MM.1S (cell line): Measurements from ENCODE around the gene APBB2.

Experiments used
- DNase-seq: peaks from one replicate; pipeline ENCODE4 v3.0.0-alpha.2; 2015
- H2AFZ ChIP-seq: fragments of 300-600 bp; sonication (generic); 2 replicates; pipeline ENCODE4 v1.6.0; 2016; ENCODE audit warnings: antibody characterized with exemption, low read length
- H3F3A ChIP-seq: fragments of 300-600 bp; sonication (generic); 2 replicates; pipeline ENCODE4 v1.6.1; 2016; ENCODE audit warnings: mild to moderate bottlenecking, antibody characterized with exemption, low read length, moderate library complexity, mixed read lengths; ENCODE audit not compliant: insufficient read depth
- H3K27ac ChIP-seq: fragments of 300-600 bp; sonication (generic); 2 replicates; pipeline ENCODE4 v1.5.1; 2016; ENCODE audit warnings: mild to moderate bottlenecking, low read length
- H3K27me3 ChIP-seq: fragments of 300-600 bp; sonication (generic); replicated peaks from 2 replicates; pipeline ENCODE4 v1.6.0; 2016; ENCODE audit warnings: low read length; ENCODE audit not compliant: insufficient read depth
- H3K36me3 ChIP-seq: fragments of 300-600 bp; sonication (generic); replicated peaks from 2 replicates; pipeline ENCODE4 v1.6.1; 2016; ENCODE audit warnings: mild to moderate bottlenecking, low read length, mixed read lengths; ENCODE audit not compliant: insufficient read depth
- H3K4me1 ChIP-seq: fragments of 300-600 bp; sonication (generic); 2 replicates; pipeline ENCODE4 v1.6.1; 2016; ENCODE audit warnings: low read length, mixed read lengths
- H3K4me2 ChIP-seq: fragments of 300-600 bp; sonication (generic); 2 replicates; pipeline ENCODE4 v1.6.0; 2016; ENCODE audit warnings: low read depth, low read length
- H3K4me3 ChIP-seq: fragments of 300-600 bp; sonication (generic); 2 replicates; pipeline ENCODE4 v1.5.1; 2016; ENCODE audit warnings: low read length, mixed read lengths
- H3K79me2 ChIP-seq: fragments of 300-600 bp; sonication (generic); 2 replicates; pipeline ENCODE4 v1.6.1; 2016; ENCODE audit warnings: mixed run types, low read length, mixed read lengths
- H3K9ac ChIP-seq: fragments of 300-600 bp; sonication (generic); 2 replicates; pipeline ENCODE4 v1.6.1; 2016; ENCODE audit warnings: low read length, mixed read lengths
- H3K9me2 ChIP-seq: fragments of 300-600 bp; sonication (generic); replicated peaks from 2 replicates; pipeline ENCODE4 v1.6.1; 2016; ENCODE audit warnings: mild to moderate bottlenecking, low read length, mixed read lengths; ENCODE audit not compliant: insufficient read depth
- H3K9me3 ChIP-seq: fragments of 300-600 bp; sonication (generic); replicated peaks from 2 replicates; pipeline ENCODE4 v1.6.1; 2016; ENCODE audit warnings: mild to moderate bottlenecking, low read length, mixed read lengths; ENCODE audit not compliant: insufficient read depth
- H4K20me1 ChIP-seq: fragments of 300-600 bp; sonication (generic); 2 replicates; pipeline ENCODE4 v1.6.1; 2016; ENCODE audit warnings: mild to moderate bottlenecking, low read length, moderate library complexity, mixed read lengths; ENCODE audit not compliant: insufficient read depth
- CTCF ChIP-seq: fragments of 300-600 bp; sonication (generic); IDR thresholded peaks from 2 replicates; pipeline ENCODE4 v1.5.1; 2016; ENCODE audit warnings: antibody characterized with exemption, low read length, mixed read lengths
- EZH2 ChIP-seq: fragments of 300-600 bp; sonication (generic); optimal IDR thresholded peaks from 2 replicates; pipeline ENCODE3; 2017; ENCODE audit warnings: low read depth, mild to moderate bottlenecking, antibody characterized with exemption, low read length, mixed read lengths
- EZH2phosphoT487 ChIP-seq: fragments of 300-600 bp; sonication (generic); IDR thresholded peaks from 2 replicates; pipeline ENCODE4 v1.6.1; 2018; ENCODE audit warnings: antibody characterized with exemption, low read length

The APBB2 gene

GRCh38 chr4:40865696-40866095 is 348.6 kb downstream of the APBB2 start:
- no peak for DNase-seq
- Histone ChIP-seq H2AFZ (no peak overlapping the region), H3K79me2 (no peaks in the 10 kb centered on the region), H4K20me1 (no peaks in the 10 kb centered on the region), H3K27me3 (no peaks in the 10 kb centered on the region), H3K4me3 (no peak overlapping the region), H3K9ac (no peak overlapping the region), H3K4me2 (no peak overlapping the region), H3F3A (no peaks in the 10 kb centered on the region), H3K4me1 (no peaks in the 10 kb centered on the region), H3K9me2 (no peaks in the 10 kb centered on the region), H3K9me3 (no peaks in the 10 kb centered on the region), H3K27ac (no peak overlapping the region), H3K36me3 (no peaks in the 10 kb centered on the region)
- TF ChIP-seq EZH2phosphoT487 (no peak), EZH2 (no peak), CTCF (no peak)

GRCh38 chr4:40864531-40864930 is 349.8 kb downstream of the APBB2 start:
- Histone ChIP-seq H4K20me1 (no peaks in the 10 kb centered on the region), H3K9ac (no peak overlapping the region), H3K9me3 (no peaks in the 10 kb centered on the region), H3K9me2 (no peaks in the 10 kb centered on the region), H3F3A (no peaks in the 10 kb centered on the region), H3K4me3 (no peak overlapping the region), H3K4me2 (no peak overlapping the region), H3K79me2 (no peaks in the 10 kb centered on the region), H3K27ac (no peak overlapping the region), H2AFZ (no peak overlapping the region), H3K27me3 (no peaks in the 10 kb centered on the region), H3K4me1 (no peaks in the 10 kb centered on the region), H3K36me3 (no peaks in the 10 kb centered on the region)
- TF ChIP-seq CTCF (no peak), EZH2phosphoT487 (no peak), EZH2 (no peak)
- no peak for DNase-seq

- Histone ChIP-seq H4K20me1 (no peaks in the 10 kb centered on the region), H2AFZ (no peak overlapping the region), H3K36me3 (no peaks in the 10 kb centered on the region), H3K4me3 (no peak overlapping the region), H3K27me3 (peaks cover 10% of the 10 kb centered on the region; the same call in 1 of the 2 replicates), H3K9ac (no peak overlapping the region), H3K79me2 (no peaks in the 10 kb centered on the region), H3K4me2 (no peak overlapping the region), H3K27ac (no peak overlapping the region), H3F3A (no peaks in the 10 kb centered on the region), H3K4me1 (peaks cover 3% of the 10 kb centered on the region; the same call in 1 of the 2 replicates), H3K9me3 (no peaks in the 10 kb centered on the region), H3K9me2 (no peaks in the 10 kb centered on the region)
- DNase-seq = no peak
- no peak for TF ChIP-seq EZH2phosphoT487
Observed at GRCh38 chr4:40858962-40859361, 355.4 kb downstream of the APBB2 start.

GRCh38 chr4:40857956-40858355 is 356.4 kb downstream of the APBB2 start:
- no peak overlapping the region for H3K27ac ChIP-seq
- TF ChIP-seq EZH2 = no peak
- no peak for TF ChIP-seq EZH2phosphoT487
- TF ChIP-seq CTCF = no peak
- H3K4me2 ChIP-seq = no peak overlapping the region
- no peaks in the 10 kb centered on the region for H4K20me1 ChIP-seq
- no peak overlapping the region for H3K4me3 ChIP-seq
- no peak for DNase-seq
- H3K9me3 ChIP-seq = no peaks in the 10 kb centered on the region
- H3F3A ChIP-seq = no peaks in the 10 kb centered on the region
- no peaks in the 10 kb centered on the region for H3K36me3 ChIP-seq
- peaks cover 10% of the 10 kb centered on the region; the same call in 1 of the 2 replicates for H3K27me3 ChIP-seq
- no peak overlapping the region for H2AFZ ChIP-seq
- H3K9me2 ChIP-seq = no peaks in the 10 kb centered on the region
- no peak overlapping the region for H3K9ac ChIP-seq
- H3K4me1 ChIP-seq = peaks cover 3% of the 10 kb centered on the region; the same call in 1 of the 2 replicates
- H3K79me2 ChIP-seq = no peaks in the 10 kb centered on the region
